Body of pancreas (tissue), 4 donors: ENCODE data around the gene MORN1. TPM values are rescaled to one million over a fixed set of nuclear protein-coding genes. Genes with fewer than 3 reads are reported as not detected.
A peak's percentile ranks its signal among the peaks of the same experiment; 100 is the strongest.

Source experiments
- ATAC-seq: fragments of 150-250 bp; one replicate; pipeline ENCODE4 v1.9.1; 2016
- DNase-seq, 4 donors: peaks; one replicate each; pipeline ENCODE4 v3.0.0-alpha.2; 2019
- H3K27ac ChIP-seq, 4 donors: fragments of 200-600 bp; sonication (generic); 1 replicate in 3 of 4; 2 replicates in 1 of 4; pipeline versions ENCODE4 v1.5.1 to v1.6.1; 2016 to 2019; ENCODE audit warnings: mild to moderate bottlenecking in 1 of 4, mixed read lengths in 1 of 4, moderate library complexity in 1 of 4
- H3K27me3 ChIP-seq, 2 donors: fragments of 200-600 bp; sonication (generic); one replicate each; pipeline ENCODE4 v1.6.0; 2016; ENCODE audit warnings: mild to moderate bottlenecking in 1 of 2
- H3K36me3 ChIP-seq, 2 donors: fragments of 200-600 bp; sonication (generic); replicated peaks in 1 of 2; 2 replicates each; pipeline ENCODE4 v1.5.1; 2016; ENCODE audit warnings: low read depth in 2 of 2; ENCODE audit not compliant: insufficient read depth in 1 of 2
- H3K4me1 ChIP-seq: fragments of 200-600 bp; sonication (generic); one replicate; pipeline ENCODE4 v1.6.0; 2016
- H3K4me3 ChIP-seq, 2 donors: fragments of 200-600 bp; sonication (generic); 1 replicate in 1 of 2; 2 replicates in 1 of 2; pipeline ENCODE4 v1.5.1; 2016 to 2019
- H3K9me3 ChIP-seq, 3 donors: fragments of 200-600 bp; sonication (generic); 1 replicate in 2 of 3; 2 replicates in 1 of 3; pipeline ENCODE4 v1.5.1; 2016
- POLR2A ChIP-seq, 3 donors: fragments of 450-650 bp; IDR thresholded peaks; one replicate each; pipeline ENCODE4 v1.6.1; 2016; ENCODE audit warnings: antibody characterized with exemption in 3 of 3, mild to moderate bottlenecking in 2 of 3
- WGBS, 2 donors: methylation state at CpG; one replicate each; pipeline ENCODE4 v1.1.5; 2017; 5-methylcytosine and 5-hydroxymethylcytosine counted together
- intact Hi-C: fragments of 100-400 bp; cut with DNase I; formaldehyde crosslinking; loops from one replicate; pipeline ENCODE4 v1.15.1; 2023
- total RNA-seq, 2 donors: library from RNA; depleted of rRNA; stranded (reverse); fragments of >200 nt; gene quantifications; one replicate each; pipeline ENCODE4 v1.1.0, GENCODE V29; 2016
- TF ChIP-seq, protein P1 (sequence below), 7 experiments: fragments of 450-650 bp in 4 of 7; fragments of 200-600 bp in 3 of 7; sonication (generic) in 3 of 7; IDR thresholded peaks; one replicate each; pipeline ENCODE4 v1.5.1; 2016 to 2019; ENCODE audit warnings: antibody characterized with exemption in 7 of 7

Gene MORN1
- total RNA-seq, 2 donors from 2014 or later, result 7.0 to 17.8 TPM

- Histone ChIP-seq H3K36me3 (no peaks in the 10 kb centered on the region), H3K4me1 (peaks cover 36% of the 10 kb centered on the region), H3K27ac (peak within 1 kb of the TSS; percentile 50 to 86 (median 76)), H3K4me3 (peak within 1 kb of the TSS; percentile 73 to 77), H3K27me3 (peaks cover 0 to 6% of the 10 kb centered on the region in 2 donors), H3K9me3 (no peaks in the 10 kb centered on the region)
- intact Hi-C loops, result no loop called here
- DNase-seq (peak; percentile 98 to 99 (median 98)), ATAC-seq (peak; percentile 96)
- WGBS, 2 donors, result 2% methylated on average over 36 of the region's 55 CpGs; no CpG with 5 or more reads in 1 of the 2 donors
- peak; percentile 24 to 58 (median 47) for TF ChIP-seq POLR2A (IDR thresholded peaks at IDR 0.05)
- TF ChIP-seq, protein P1, sequence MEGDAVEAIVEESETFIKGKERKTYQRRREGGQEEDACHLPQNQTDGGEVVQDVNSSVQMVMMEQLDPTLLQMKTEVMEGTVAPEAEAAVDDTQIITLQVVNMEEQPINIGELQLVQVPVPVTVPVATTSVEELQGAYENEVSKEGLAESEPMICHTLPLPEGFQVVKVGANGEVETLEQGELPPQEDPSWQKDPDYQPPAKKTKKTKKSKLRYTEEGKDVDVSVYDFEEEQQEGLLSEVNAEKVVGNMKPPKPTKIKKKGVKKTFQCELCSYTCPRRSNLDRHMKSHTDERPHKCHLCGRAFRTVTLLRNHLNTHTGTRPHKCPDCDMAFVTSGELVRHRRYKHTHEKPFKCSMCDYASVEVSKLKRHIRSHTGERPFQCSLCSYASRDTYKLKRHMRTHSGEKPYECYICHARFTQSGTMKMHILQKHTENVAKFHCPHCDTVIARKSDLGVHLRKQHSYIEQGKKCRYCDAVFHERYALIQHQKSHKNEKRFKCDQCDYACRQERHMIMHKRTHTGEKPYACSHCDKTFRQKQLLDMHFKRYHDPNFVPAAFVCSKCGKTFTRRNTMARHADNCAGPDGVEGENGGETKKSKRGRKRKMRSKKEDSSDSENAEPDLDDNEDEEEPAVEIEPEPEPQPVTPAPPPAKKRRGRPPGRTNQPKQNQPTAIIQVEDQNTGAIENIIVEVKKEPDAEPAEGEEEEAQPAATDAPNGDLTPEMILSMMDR (IDR thresholded peaks at IDR 0.05), result no peak
Measured at GRCh38 chr1:2412395-2412772, 21.0 kb upstream of the MORN1 start, which contains the start of gene PEX10. Gene PEX10 (minus strand): TSS chr1:2412564. CDS start chr1:2412502, 62 bp downstream.

- Histone ChIP-seq H3K9me3 (no peaks in the 10 kb centered on the region), H3K36me3 (no peaks in the 10 kb centered on the region), H3K27ac (peak overlapping the region in 3 of 4 donors; percentile 50 to 86 (median 84)), H3K4me1 (peaks cover 36% of the 10 kb centered on the region), H3K27me3 (peaks cover 0 to 2% of the 10 kb centered on the region in 2 donors), H3K4me3 (peak overlapping the region; percentile 73 to 77)
- intact Hi-C loops, result no loop called here
- TF ChIP-seq POLR2A (IDR thresholded peaks at IDR 0.05), result no peak
- TF ChIP-seq, protein P1 (IDR thresholded peaks at IDR 0.05), result no peak
- ATAC-seq, result peak; percentile 1
- peak in 3 of 4 donors; percentile 22 to 33 (median 31) for DNase-seq
- 2% methylated on average over 31 of the region's 38 CpGs; no CpG with 5 or more reads in 1 of the 2 donors for WGBS, 2 donors
Measured at GRCh38 chr1:2411801-2412394, 20.5 kb upstream of the MORN1 start.

DNA sequence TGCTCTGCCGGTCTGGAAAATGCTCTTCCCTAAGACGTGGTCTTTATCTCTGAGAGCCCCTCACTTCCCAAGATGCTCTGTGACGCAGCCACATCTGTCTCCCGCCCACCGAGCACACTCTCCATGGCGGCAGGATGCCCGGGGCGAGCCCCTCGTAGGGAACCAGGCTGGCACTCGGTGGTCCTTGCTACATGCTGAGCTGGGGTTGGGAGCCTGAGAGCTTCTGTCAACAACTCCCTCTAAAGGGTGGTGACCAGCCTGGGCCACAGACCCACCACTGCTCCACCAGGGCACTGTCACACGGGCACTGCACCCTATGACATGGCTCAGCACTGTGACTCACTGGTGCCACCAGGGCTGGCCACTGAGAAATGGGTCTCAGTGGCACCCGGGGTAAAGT is 18.4 kb upstream of the MORN1 start:
- peaks cover 36% of the 10 kb centered on the region for H3K4me1 ChIP-seq
- DNase-seq, result no peak

DNA sequence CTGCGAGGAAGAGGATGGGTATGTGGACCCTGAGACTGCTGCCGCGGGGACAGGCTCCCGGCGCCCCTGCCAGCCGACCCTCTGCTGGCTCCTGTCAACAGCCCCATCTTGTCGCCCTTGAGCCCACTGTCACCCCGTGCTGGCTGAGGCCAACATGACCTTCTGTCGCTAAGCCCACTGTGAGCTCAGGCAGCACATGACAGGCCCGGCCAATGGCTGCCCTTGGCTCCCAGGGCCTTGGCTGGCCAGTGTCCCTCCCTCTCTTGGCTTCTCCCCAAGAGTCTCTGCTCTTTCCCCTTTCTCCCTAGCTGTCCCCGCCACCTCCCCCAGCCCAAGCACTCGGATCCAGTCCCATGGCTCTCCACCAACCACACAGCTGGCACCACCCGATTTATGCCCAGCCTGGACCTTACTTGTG is 17.5 kb upstream of the MORN1 start:
- peaks cover 27% of the 10 kb centered on the region for H3K4me1 ChIP-seq
- intact Hi-C loops, result no loop called here
- no peak overlapping the region for H3K4me3 ChIP-seq
- peaks cover 0 to 10% of the 10 kb centered on the region in 2 donors for H3K36me3 ChIP-seq
- TF ChIP-seq, protein P1 (IDR thresholded peaks at IDR 0.05), result no peak
- TF ChIP-seq POLR2A (IDR thresholded peaks at IDR 0.05), result no peak
- WGBS, 2 donors, result 77 to 82% methylated on average over 7 to 11 of the region's 13 CpGs
- DNase-seq (no peak), ATAC-seq (no peak)
- H3K27me3 ChIP-seq, result no peaks in the 10 kb centered on the region
- H3K9me3 ChIP-seq, result no peaks in the 10 kb centered on the region
- H3K27ac ChIP-seq, result no peak overlapping the region

More for the DNA sequence above, 18.4 kb upstream of the MORN1 start:
- WGBS, 2 donors, result 84 to 85% methylated on average over 6 to 12 of the region's 12 CpGs
- Histone ChIP-seq H3K27me3 (no peaks in the 10 kb centered on the region), H3K27ac (no peak overlapping the region), H3K4me3 (no peak overlapping the region), H3K36me3 (peaks cover 0 to 5% of the 10 kb centered on the region in 2 donors), H3K9me3 (no peaks in the 10 kb centered on the region)
- intact Hi-C loops, result no loop called here
- ATAC-seq, result no peak
- TF ChIP-seq, protein P1 (IDR thresholded peaks at IDR 0.05), result no peak
- no peak for TF ChIP-seq POLR2A (IDR thresholded peaks at IDR 0.05)

GRCh38 chr1:2408456-2408855 is 17.1 kb upstream of the MORN1 start:
- no peak overlapping the region for H3K4me3 ChIP-seq
- WGBS, 2 donors, result 89 to 95% methylated on average over 13 to 20 of the region's 24 CpGs
- H3K27me3 ChIP-seq, result no peaks in the 10 kb centered on the region
- H3K9me3 ChIP-seq, result no peaks in the 10 kb centered on the region
- no peak for TF ChIP-seq POLR2A (IDR thresholded peaks at IDR 0.05)
- TF ChIP-seq, protein P1 (IDR thresholded peaks at IDR 0.05), result no peak
- H3K27ac ChIP-seq, result no peak overlapping the region
- intact Hi-C loops, result no loop called here
- ATAC-seq, result no peak
- H3K36me3 ChIP-seq, result peaks cover 0 to 12% of the 10 kb centered on the region in 2 donors
- peaks cover 23% of the 10 kb centered on the region for H3K4me1 ChIP-seq
- DNase-seq, result no peak
